ENCODE results near the gene LRIG3. TPM values are rescaled to one million over a fixed set of nuclear protein-coding genes. Genes with fewer than 3 reads are reported as not detected.

The LRIG3 gene
- total and polyA plus RNA-seq, 9 donors: 22.5 to 64.3 (median 29.7) TPM

DNA sequence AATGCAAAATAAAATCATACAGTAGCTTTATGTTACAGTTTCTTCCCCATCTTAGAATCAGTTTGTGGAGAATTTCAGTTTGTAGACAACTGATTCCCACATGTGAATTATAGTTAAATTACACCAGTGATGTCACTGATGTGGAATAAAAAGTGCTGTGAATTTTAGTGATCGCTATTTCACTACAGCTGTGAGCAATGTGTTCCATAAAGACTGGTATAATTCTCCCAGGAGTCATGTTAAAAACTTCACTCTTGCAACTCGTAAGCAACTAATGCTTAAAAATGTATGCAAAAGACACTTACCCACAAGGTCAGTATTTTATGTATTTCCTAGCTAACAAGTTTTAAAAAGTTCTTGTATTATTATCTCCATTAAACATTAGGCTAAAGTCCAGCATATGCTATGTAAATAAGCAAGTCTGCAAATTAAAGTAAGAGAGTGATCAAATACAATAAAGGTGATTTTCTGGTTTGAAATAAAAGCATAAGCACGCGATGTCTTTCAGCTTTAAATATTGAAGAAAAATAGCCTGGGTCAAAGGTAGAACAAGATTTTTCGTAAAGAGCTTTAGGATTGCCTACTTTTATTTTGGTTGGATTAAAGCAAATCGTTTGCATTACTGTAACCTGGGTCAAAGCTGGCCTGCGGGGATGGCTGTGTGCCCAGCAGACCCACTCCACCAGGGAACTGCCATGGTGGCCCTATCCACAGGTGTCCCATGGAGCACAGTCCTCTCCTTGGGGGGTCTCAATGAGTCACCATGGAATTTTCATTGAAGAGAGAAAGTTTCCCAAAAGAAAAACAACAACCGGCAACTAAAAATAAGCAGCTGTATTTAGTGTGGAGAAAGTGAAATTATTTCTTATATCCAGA is 12.7 kb upstream of the LRIG3 start:
- Histone ChIP-seq H3K36me3 (ENCODE audit: control insufficient read depth, insufficient read depth, low read length) (no peaks in the 10 kb centered on the region), H3K4me3 (ENCODE audit: low read length) (no peak overlapping the region), H3K9me3 (replicated peaks; ENCODE audit: control insufficient read depth, low read depth, low read length) (no peaks in the 10 kb centered on the region), H3K4me1 (ENCODE audit: control insufficient read depth, insufficient read depth, low read length) (no peaks in the 10 kb centered on the region), H3K27me3 (ENCODE audit: control insufficient read depth, insufficient read depth, low read length) (no peaks in the 10 kb centered on the region), H3K27ac (ENCODE audit: low read length) (peak overlapping the region; percentile 23)
- 60% methylated on average over 1 of the region's 8 CpGs for WGBS (ENCODE audit: insufficient coverage)
- DNase-seq: peak; percentile 79

DNA sequence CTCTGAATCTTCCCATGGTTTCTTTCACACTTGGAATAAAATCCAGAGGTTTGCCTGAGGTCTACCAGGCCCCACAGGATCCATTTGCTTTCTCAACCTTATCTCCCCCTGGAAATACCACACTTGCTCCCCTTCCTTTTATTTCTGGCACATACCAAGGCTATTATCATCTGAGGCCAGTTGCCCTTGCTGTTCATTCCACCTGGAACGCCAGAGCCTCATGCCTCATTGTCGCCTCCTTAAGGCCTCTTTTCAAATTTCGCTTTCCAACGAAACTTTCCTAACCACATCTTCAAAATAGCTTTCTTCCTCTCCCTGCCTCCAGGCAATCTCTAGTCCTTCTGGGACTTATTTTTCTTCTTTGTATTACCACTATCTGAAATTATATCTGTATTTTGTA is 11.2 kb upstream of the LRIG3 start:
- 75% methylated on average over 2 of the region's 4 CpGs for WGBS (ENCODE audit: insufficient coverage)
- Histone ChIP-seq H3K27me3 (ENCODE audit: control insufficient read depth, insufficient read depth, low read length) (no peaks in the 10 kb centered on the region), H3K9me3 (replicated peaks; ENCODE audit: control insufficient read depth, low read depth, low read length) (no peaks in the 10 kb centered on the region), H3K27ac (ENCODE audit: low read length) (no peak overlapping the region), H3K36me3 (ENCODE audit: control insufficient read depth, insufficient read depth, low read length) (no peaks in the 10 kb centered on the region), H3K4me3 (ENCODE audit: low read length) (no peak overlapping the region), H3K4me1 (ENCODE audit: control insufficient read depth, insufficient read depth, low read length) (peaks cover 2% of the 10 kb centered on the region)
- no peak for DNase-seq

DNA sequence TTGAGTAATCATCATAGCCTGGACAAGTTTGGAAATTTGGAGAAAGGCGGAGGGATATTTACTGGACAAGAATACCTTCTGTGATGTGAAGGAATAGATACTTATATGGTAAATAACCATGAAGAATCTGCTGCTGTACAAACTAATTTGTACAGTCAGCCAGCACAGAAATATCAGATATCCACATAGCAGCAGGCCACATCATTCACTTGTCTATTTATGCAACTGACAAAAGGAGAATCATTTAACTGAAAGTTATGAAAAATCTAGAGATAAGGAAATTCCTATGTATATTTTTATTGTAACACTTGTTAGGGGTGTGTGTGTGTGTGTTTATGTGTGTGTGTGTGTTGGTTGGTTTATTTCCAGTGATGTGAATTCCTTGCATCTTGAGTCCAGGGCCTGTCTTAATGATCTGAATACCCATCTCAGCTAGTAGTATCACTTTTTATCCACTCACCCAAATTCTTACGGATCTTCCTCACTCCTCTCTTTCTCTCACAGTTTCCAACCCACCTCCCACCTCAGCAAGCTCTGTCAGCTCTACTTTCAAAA is 10.5 kb upstream of the LRIG3 start:
- no peak overlapping the region for H3K27ac ChIP-seq (ENCODE audit: low read length)

DNA sequence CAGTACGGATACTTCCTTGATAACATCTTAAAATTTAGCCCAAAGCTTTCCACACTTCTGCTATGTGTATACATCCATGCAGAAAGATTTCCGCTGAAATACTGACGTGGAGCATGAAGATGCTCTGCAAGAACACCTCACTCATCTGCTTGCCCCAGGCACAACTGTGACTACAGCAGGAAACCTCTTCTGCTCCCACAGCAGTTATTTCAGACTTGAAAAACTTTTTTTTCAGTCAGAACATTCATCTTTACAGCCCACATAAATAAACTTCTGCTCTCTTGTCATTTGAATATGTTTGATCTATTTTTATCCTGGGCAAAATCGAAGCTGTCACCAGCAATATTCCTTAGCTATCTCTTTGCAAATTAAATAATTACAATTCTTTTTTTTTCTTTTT is 6.8 kb upstream of the LRIG3 start:
- Histone ChIP-seq H3K27ac (ENCODE audit: low read length) (no peak overlapping the region), H3K36me3 (ENCODE audit: control insufficient read depth, insufficient read depth, low read length) (no peaks in the 10 kb centered on the region), H3K9me3 (replicated peaks; ENCODE audit: control insufficient read depth, low read depth, low read length) (no peaks in the 10 kb centered on the region), H3K27me3 (ENCODE audit: control insufficient read depth, insufficient read depth, low read length) (no peaks in the 10 kb centered on the region), H3K4me1 (ENCODE audit: control insufficient read depth, insufficient read depth, low read length) (peaks cover 2% of the 10 kb centered on the region), H3K4me3 (ENCODE audit: low read length) (no peak overlapping the region)
- 50% methylated on average over 1 of the region's 4 CpGs for WGBS (ENCODE audit: insufficient coverage)
- no peak for DNase-seq

More for the DNA sequence above, 10.5 kb upstream of the LRIG3 start:
- Histone ChIP-seq H3K4me3 (ENCODE audit: low read length) (no peak overlapping the region), H3K27me3 (ENCODE audit: control insufficient read depth, insufficient read depth, low read length) (no peaks in the 10 kb centered on the region), H3K36me3 (ENCODE audit: control insufficient read depth, insufficient read depth, low read length) (no peaks in the 10 kb centered on the region), H3K4me1 (ENCODE audit: control insufficient read depth, insufficient read depth, low read length) (peaks cover 2% of the 10 kb centered on the region), H3K9me3 (replicated peaks; ENCODE audit: control insufficient read depth, low read depth, low read length) (no peaks in the 10 kb centered on the region)
- DNase-seq: no peak
- WGBS (ENCODE audit: insufficient coverage): 78% methylated on average over 1 of the region's 2 CpGs

DNA sequence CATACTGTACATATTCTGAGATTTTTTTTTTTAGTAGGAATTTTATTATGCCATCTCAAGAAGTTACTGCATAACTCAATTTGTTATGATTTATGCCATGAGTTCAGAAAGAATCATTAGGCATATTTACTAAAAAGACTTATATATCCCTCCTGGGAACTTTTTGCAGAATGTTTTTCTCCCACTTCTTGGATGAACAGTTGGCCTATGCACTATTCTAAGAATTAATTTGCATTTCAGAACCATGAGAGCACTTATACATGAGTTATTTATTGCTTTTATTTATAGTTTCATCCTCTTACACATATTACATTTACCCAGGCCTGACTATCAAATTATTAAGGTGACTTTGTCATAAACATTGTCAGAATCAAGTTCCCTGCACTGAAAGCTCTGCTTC is 6.3 kb upstream of the LRIG3 start:
- peak; percentile 35 for DNase-seq
- Histone ChIP-seq H3K27me3 (ENCODE audit: control insufficient read depth, insufficient read depth, low read length) (no peaks in the 10 kb centered on the region), H3K4me1 (ENCODE audit: control insufficient read depth, insufficient read depth, low read length) (peaks cover 2% of the 10 kb centered on the region), H3K9me3 (replicated peaks; ENCODE audit: control insufficient read depth, low read depth, low read length) (no peaks in the 10 kb centered on the region), H3K27ac (ENCODE audit: low read length) (no peak overlapping the region), H3K36me3 (ENCODE audit: control insufficient read depth, insufficient read depth, low read length) (no peaks in the 10 kb centered on the region), H3K4me3 (ENCODE audit: low read length) (no peak overlapping the region)

DNA sequence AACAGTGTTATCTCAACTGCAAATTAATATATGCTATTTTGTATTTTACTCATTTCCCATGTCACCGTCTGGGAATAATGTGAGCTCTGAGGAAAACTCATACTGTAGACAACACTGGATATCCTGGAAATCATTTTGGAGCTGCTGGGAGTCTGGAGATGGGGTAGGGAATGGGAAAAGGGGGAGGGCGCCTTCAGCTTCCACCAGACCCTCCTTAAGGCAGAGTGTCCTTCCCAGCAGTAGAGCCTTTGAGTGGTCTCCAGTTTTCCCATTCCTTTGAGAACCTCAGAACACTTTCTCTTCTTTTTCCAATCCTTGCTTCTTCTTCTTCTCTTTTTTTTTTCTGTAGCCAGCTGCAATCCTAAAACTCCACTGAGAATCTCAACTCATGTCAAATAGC is 5.4 kb upstream of the LRIG3 start:
- WGBS (ENCODE audit: insufficient coverage): no CpG with 5 or more reads among the region's 2 CpGs
- Histone ChIP-seq H3K27ac (ENCODE audit: low read length) (peak overlapping the region; percentile 79), H3K27me3 (ENCODE audit: control insufficient read depth, insufficient read depth, low read length) (no peaks in the 10 kb centered on the region), H3K4me1 (ENCODE audit: control insufficient read depth, insufficient read depth, low read length) (peaks cover 7% of the 10 kb centered on the region), H3K36me3 (ENCODE audit: control insufficient read depth, insufficient read depth, low read length) (no peaks in the 10 kb centered on the region), H3K4me3 (ENCODE audit: low read length) (no peak overlapping the region), H3K9me3 (replicated peaks; ENCODE audit: control insufficient read depth, low read depth, low read length) (no peaks in the 10 kb centered on the region)
- peak; percentile 86 for DNase-seq

GRCh38 chr12:58925111-58925611 is 4.9 kb upstream of the LRIG3 start:
- Histone ChIP-seq H3K27ac (ENCODE audit: low read length) (peak overlapping the region; percentile 79), H3K9me3 (replicated peaks; ENCODE audit: control insufficient read depth, low read depth, low read length) (no peaks in the 10 kb centered on the region), H3K27me3 (ENCODE audit: control insufficient read depth, insufficient read depth, low read length) (no peaks in the 10 kb centered on the region), H3K4me1 (ENCODE audit: control insufficient read depth, insufficient read depth, low read length) (peaks cover 8% of the 10 kb centered on the region), H3K36me3 (ENCODE audit: control insufficient read depth, insufficient read depth, low read length) (no peaks in the 10 kb centered on the region), H3K4me3 (ENCODE audit: low read length) (no peak overlapping the region)
- WGBS (ENCODE audit: insufficient coverage): no CpG with 5 or more reads among the region's 1 CpG
- peak; percentile 38 for DNase-seq

DNA sequence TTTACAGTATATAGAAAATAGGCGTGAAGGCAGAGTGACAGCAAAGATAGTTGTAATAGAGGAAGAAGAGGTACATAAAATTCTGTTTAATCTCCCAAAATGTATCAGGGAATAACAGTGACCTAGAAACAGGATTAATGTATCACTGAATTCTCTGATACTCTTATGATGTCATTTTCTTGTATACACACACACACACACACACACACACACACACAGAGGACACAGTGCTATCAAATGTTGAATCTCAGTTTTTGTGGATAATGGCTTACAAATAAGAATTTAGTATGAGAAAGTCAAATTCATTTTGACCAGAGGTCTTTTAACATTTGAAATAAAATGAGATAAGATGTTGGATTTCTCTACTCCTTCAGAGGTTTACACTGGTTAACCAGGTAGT is 4.3 kb upstream of the LRIG3 start:
- no CpG with 5 or more reads among the region's 1 CpG for WGBS (ENCODE audit: insufficient coverage)
- Histone ChIP-seq H3K27me3 (ENCODE audit: control insufficient read depth, insufficient read depth, low read length) (no peaks in the 10 kb centered on the region), H3K27ac (ENCODE audit: low read length) (no peak overlapping the region), H3K9me3 (replicated peaks; ENCODE audit: control insufficient read depth, low read depth, low read length) (no peaks in the 10 kb centered on the region), H3K4me3 (ENCODE audit: low read length) (no peak overlapping the region), H3K4me1 (ENCODE audit: control insufficient read depth, insufficient read depth, low read length) (peaks cover 8% of the 10 kb centered on the region), H3K36me3 (ENCODE audit: control insufficient read depth, insufficient read depth, low read length) (no peaks in the 10 kb centered on the region)
- DNase-seq: no peak

GRCh38 chr12:58923781-58924180 is 3.5 kb upstream of the LRIG3 start:
- no peaks in the 10 kb centered on the region for H3K36me3 ChIP-seq (ENCODE audit: control insufficient read depth, insufficient read depth, low read length)
- H3K9me3 ChIP-seq (replicated peaks; ENCODE audit: control insufficient read depth, low read depth, low read length): no peaks in the 10 kb centered on the region
- no peak for DNase-seq
- H3K4me3 ChIP-seq (ENCODE audit: low read length): no peak overlapping the region
- 40% methylated on average over 1 of the region's 4 CpGs for WGBS (ENCODE audit: insufficient coverage)
- H3K27ac ChIP-seq (ENCODE audit: low read length): no peak overlapping the region
- no peaks in the 10 kb centered on the region for H3K27me3 ChIP-seq (ENCODE audit: control insufficient read depth, insufficient read depth, low read length)
- peaks cover 8% of the 10 kb centered on the region for H3K4me1 ChIP-seq (ENCODE audit: control insufficient read depth, insufficient read depth, low read length)

DNA sequence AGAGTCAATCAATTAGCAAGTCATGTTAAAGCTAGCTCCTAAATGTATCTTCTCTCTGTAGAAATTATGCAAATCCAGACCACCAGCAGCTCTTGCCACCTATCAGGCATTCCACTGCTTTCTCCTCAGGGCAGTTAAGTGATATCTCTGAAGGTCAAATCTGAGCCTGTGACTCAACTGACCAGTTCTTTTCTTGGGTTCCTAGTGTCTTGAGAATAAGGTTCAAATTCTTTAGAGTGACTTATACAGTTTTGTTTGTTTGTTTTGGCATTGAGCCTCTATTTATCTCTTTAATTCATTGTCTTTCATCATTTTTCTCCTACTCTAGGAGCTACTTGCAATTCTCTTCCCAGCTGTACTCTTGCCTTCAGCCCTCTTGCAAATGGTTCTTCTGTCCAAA is 2.5 kb upstream of the LRIG3 start:
- no peaks in the 10 kb centered on the region for H3K9me3 ChIP-seq (replicated peaks; ENCODE audit: control insufficient read depth, low read depth, low read length)
- H3K27me3 ChIP-seq (ENCODE audit: control insufficient read depth, insufficient read depth, low read length): no peaks in the 10 kb centered on the region
- H3K27ac ChIP-seq (ENCODE audit: low read length): no peak overlapping the region
- H3K36me3 ChIP-seq (ENCODE audit: control insufficient read depth, insufficient read depth, low read length): no peaks in the 10 kb centered on the region
- no peak overlapping the region for H3K4me3 ChIP-seq (ENCODE audit: low read length)
- H3K4me1 ChIP-seq (ENCODE audit: control insufficient read depth, insufficient read depth, low read length): peaks cover 8% of the 10 kb centered on the region
- DNase-seq: no peak

All from muscle of leg (tissue), 11 donors.